SJSA1 (cell line): ENCODE results near the gene FBXO24. TPM values are rescaled to one million over a fixed set of nuclear protein-coding genes. Genes with fewer than 3 reads are reported as not detected.

Source experiments
- DNase-seq, 2 experiments: peaks; one replicate each; pipeline ENCODE4 v3.0.0-alpha.2; 2015 to 2020; ENCODE audit warnings: low spot score in 2 of 2, low read depth in 1 of 2
- H3K27ac ChIP-seq: fragments of 250-450 bp; sonication (Bioruptor Pico); 2 replicates; pipeline ENCODE4 v1.5.1; 2020; ENCODE audit warnings: mild to moderate bottlenecking, moderate library complexity
- H3K27me3 ChIP-seq: fragments of 250-450 bp; sonication (Bioruptor Pico); replicated peaks from 2 replicates; pipeline ENCODE4 v1.5.1; 2020; ENCODE audit warnings: mild to moderate bottlenecking, moderate library complexity
- H3K36me3 ChIP-seq: fragments of 250-450 bp; sonication (Bioruptor Pico); 2 replicates; pipeline ENCODE4 v1.5.1; 2020; ENCODE audit warnings: mild to moderate bottlenecking
- H3K4me1 ChIP-seq: fragments of 250-450 bp; sonication (Bioruptor Pico); replicated peaks from 2 replicates; pipeline ENCODE4 v1.6.1; 2021; ENCODE audit warnings: mild to moderate bottlenecking
- H3K4me3 ChIP-seq: fragments of 250-450 bp; sonication (Bioruptor Pico); 2 replicates; pipeline ENCODE4 v1.5.1; 2020; ENCODE audit warnings: mild to moderate bottlenecking
- H3K9me3 ChIP-seq: fragments of 250-450 bp; sonication (Bioruptor Pico); replicated peaks from 2 replicates; pipeline ENCODE4 v1.5.1; 2020; ENCODE audit warnings: mild to moderate bottlenecking
- total RNA-seq: library from RNA; depleted of rRNA; stranded (reverse); fragments of >200 nt; shearing (Covaris generic); gene quantifications from 2 replicates; pipeline ENCODE4 v1.2.3, GENCODE V29; 2014

FBXO24 gene
- total RNA-seq, 1 experiment from 2014 or later, result 0.13 TPM

DNA sequence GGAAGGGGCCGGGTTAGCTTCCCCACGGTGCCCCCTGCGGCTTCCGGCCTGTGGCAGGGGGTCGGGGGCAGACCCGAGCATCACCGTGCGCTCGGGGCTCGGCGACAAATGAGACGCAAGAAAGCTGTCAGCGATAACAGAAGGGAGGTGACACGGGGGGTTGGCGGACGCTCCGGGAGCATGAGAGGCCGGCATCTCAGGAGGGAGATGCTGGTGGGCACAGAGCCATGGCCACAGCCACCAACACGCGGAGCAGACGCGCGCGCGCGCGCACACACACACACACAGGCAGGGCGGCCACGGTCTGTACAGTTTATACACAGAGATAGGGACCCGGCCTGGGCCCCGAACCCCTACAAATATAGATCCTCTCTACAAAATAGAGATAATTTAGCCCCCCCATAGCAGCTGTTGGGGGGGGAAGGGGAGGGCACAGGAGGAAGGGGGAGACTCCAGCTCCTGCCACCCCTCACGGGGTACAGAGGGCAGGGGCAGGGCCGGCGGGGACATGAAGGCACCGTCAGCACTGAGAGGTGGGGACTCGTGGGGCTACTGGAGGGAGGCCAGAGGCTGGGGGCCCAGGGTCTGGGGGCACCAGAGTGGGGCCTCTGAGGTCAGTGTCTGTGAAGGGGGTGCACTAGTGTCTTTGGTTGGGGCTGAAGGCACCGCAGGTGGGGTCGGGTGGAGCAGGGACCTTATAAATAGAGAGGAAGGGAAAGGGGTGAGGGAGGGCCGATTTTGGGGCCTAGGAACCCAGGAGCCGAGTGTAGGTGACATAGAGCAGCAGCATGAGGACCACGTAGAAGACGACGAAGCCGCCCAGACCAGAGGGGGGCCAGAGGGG is 11.5 kb upstream of the FBXO24 start:
- Histone ChIP-seq H3K4me3 (no peak overlapping the region), H3K9me3 (0 out of 2 replicates have a peak, but pooled peaks cover 3% of the 10 kb centered on the region), H3K27ac (no peak overlapping the region), H3K4me1 (peaks cover 10% of the 10 kb centered on the region), H3K36me3 (peaks cover 57% of the 10 kb centered on the region), H3K27me3 (peaks cover 10% of the 10 kb centered on the region)
- no peak for DNase-seq

DNA sequence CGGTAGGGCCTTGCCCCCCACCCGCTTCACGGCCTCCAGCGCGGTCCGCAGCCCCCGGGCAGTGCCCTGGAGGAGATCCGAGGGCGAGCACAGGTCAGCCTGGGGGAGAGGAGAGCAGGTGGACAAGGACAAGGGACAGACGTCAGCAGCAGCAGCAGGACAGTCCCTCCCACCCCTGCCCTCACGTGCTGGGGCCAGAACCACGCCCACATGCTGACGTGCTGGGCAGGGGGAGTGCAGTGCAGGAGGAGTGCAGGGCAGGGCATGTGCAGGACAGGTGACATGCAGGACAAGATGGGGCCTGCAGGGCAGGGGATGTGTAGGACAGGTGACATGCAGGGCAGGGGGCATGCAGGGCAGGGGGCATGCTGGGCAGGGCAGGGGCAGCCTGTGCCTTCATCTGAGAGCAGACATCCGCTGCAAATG is 10.9 kb upstream of the FBXO24 start:
- Histone ChIP-seq H3K27ac (no peak overlapping the region), H3K4me3 (no peak overlapping the region), H3K27me3 (peaks cover 3% of the 10 kb centered on the region), H3K9me3 (no peaks in the 10 kb centered on the region), H3K4me1 (peaks cover 4% of the 10 kb centered on the region), H3K36me3 (peaks cover 63% of the 10 kb centered on the region)
- DNase-seq, result no peak

DNA sequence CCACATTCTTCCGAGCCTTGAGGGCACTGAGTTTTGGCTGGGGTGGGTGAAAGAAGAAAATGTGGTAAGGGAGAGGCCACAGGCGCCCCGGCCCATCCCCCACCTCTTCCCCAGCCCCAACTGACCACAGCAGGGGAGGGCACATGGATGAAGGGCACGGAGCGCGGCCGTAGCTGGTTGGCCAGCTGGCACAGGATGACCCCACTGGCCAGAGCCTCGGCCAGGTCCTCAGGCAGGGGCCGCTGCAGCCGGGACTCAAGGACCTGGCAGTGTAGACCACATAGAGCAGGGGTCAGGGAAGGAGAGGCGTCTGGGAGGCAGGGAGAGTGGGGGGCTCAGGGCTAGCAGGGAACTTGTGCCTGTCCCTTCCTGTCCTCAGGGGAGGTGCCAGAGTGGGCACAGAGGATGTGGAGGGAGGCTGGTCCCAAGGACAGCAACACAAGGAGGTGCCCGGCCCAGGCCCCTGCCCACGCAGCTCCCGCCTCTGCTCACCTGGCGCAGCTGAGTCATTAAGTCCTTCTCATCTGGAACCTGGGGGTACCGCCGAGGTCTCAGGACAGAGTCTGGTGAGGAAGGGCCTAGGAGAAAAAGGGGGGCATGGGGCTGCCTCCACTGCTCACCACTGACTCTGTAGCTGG is 10.3 kb upstream of the FBXO24 start:
- Histone ChIP-seq H3K4me1 (no peaks in the 10 kb centered on the region), H3K4me3 (no peak overlapping the region), H3K9me3 (no peaks in the 10 kb centered on the region), H3K27me3 (no peaks in the 10 kb centered on the region; the same call in 1 of the 2 replicates), H3K36me3 (peaks cover 70% of the 10 kb centered on the region), H3K27ac (no peak overlapping the region)
- no peak for DNase-seq

DNA sequence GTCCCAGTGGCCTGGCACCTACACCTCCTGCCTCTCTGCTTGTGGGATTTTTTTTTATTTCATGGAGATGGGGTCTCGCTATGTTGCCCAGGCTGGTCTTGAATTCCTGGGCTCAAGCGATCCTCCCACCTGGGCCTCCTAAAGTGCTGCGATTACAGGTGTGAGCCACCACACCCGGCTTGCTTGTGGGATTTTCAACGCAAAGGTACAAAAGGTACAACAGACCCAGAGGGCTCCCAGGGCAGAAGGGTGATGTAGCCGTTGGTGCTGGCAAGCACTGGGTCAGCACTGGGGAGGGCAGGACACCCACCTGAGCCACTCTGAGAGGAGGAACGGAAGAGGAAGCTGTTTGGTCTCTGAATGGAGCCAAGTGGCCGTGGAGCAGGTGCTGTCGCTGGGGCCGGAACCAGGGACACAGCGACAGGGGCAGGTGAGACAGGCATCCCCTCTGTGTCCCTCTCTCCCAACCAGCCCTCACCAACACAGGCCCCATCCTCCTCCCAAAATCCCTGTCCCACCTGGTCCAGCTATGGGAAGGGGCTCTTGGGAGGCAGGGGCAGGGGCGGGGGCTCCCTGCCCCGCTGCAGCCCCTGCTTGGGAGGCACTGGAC is 9.6 kb upstream of the FBXO24 start:
- no peak overlapping the region for H3K27ac ChIP-seq
- peaks cover 76% of the 10 kb centered on the region for H3K36me3 ChIP-seq
- H3K4me3 ChIP-seq, result no peak overlapping the region
- no peaks in the 10 kb centered on the region for H3K27me3 ChIP-seq
- DNase-seq, result no peak
- H3K9me3 ChIP-seq, result no peaks in the 10 kb centered on the region
- H3K4me1 ChIP-seq, result no peaks in the 10 kb centered on the region

DNA sequence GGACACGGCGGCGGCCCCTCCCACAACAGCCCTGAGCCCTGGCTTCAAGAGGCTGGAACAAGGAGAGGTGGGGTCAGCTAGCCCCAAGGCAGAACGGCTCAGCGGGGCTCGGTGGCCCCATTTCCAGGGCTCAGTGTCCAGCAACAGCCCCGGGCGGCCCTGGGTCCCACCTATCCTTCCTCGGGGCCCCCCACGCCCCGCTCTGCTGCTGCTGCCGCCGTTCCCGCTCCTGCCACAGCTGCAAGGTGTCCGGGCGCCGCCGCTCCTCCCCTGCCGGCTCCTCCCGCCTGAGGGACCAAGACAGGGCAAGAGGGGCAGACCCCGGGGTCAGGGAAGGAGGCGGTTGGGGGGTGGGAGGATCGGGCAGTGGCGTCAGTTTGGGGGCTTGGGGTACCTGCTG is 9.0 kb upstream of the FBXO24 start:
- H3K4me1 ChIP-seq, result no peaks in the 10 kb centered on the region
- DNase-seq, result no peak
- H3K36me3 ChIP-seq, result peaks cover 82% of the 10 kb centered on the region
- H3K27ac ChIP-seq, result no peak overlapping the region
- no peak overlapping the region for H3K4me3 ChIP-seq
- H3K27me3 ChIP-seq, result no peaks in the 10 kb centered on the region
- no peaks in the 10 kb centered on the region for H3K9me3 ChIP-seq

DNA sequence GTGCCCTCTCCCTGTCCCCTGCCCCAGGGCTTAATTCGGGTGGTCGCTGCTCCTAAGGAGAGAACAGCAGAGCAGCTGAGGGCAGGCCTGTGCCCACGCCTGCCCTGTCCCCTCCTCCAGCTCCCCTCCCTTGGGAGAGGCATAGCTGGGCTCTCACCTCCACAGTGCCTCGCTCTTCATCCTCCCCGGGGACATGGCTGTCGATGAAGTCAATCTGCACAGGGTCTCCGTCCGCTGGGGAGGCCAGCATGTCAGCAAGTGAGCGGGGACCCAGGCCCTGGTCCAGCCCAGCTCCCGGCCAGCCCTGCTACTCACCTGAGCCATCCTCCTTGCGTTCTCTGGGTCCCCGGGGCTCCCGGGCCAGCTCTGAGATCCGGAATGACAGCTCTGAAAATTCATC is 8.6 kb upstream of the FBXO24 start:
- H3K9me3 ChIP-seq, result no peaks in the 10 kb centered on the region
- no peak overlapping the region for H3K27ac ChIP-seq
- H3K27me3 ChIP-seq, result no peaks in the 10 kb centered on the region
- H3K36me3 ChIP-seq, result peaks cover 86% of the 10 kb centered on the region
- no peak overlapping the region for H3K4me3 ChIP-seq
- no peaks in the 10 kb centered on the region for H3K4me1 ChIP-seq
- no peak for DNase-seq

DNA sequence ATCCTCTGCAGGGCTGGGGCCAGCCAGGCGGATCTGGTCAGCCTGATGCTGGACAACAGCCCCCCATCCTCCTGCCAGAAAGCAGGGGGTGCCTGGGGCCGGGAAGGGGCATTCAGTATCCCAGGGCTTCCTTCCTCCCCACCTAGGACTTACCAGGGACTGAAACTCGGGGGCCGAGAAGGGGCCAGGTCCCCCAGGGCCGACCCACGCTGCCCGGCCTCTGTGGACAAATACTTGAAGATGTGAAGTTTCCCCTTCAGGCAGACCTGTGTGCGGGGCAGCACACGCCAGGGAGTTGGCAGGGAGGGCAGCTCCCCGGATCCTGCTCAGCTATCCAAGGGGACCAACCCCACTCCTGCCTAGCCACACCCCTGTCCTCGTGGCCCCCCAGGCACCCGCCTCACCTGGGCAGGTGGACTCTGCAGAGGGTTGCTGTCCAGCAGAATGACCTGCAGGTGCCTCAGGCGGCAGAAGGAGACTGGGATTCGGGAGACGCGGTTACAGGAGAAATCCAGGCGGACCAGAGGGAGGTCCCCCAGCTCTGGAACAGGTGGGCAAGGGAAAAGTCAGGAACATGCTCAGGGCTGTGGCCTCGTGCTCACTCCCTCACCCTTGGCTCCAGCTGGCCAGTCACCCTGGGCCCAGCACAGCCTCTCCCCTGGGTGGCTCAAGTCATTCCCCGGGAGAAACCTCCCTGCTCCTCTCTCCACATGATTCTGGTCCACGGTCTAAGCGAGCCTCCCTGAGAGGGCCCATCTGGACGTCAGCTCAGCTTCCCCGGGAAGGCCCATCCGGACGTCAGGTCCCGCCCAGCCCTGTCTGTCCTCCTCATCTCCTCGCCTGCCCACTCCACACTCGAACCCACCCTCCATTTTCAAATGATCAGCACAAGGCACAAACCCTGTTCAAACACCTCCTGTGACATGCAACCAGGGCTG is 7.6 kb upstream of the FBXO24 start:
- DNase-seq, result no peak
- H3K9me3 ChIP-seq, result no peaks in the 10 kb centered on the region
- H3K36me3 ChIP-seq, result peaks cover 93% of the 10 kb centered on the region
- H3K4me3 ChIP-seq, result no peak overlapping the region
- no peaks in the 10 kb centered on the region for H3K4me1 ChIP-seq
- H3K27me3 ChIP-seq, result no peaks in the 10 kb centered on the region
- no peak overlapping the region for H3K27ac ChIP-seq

DNA sequence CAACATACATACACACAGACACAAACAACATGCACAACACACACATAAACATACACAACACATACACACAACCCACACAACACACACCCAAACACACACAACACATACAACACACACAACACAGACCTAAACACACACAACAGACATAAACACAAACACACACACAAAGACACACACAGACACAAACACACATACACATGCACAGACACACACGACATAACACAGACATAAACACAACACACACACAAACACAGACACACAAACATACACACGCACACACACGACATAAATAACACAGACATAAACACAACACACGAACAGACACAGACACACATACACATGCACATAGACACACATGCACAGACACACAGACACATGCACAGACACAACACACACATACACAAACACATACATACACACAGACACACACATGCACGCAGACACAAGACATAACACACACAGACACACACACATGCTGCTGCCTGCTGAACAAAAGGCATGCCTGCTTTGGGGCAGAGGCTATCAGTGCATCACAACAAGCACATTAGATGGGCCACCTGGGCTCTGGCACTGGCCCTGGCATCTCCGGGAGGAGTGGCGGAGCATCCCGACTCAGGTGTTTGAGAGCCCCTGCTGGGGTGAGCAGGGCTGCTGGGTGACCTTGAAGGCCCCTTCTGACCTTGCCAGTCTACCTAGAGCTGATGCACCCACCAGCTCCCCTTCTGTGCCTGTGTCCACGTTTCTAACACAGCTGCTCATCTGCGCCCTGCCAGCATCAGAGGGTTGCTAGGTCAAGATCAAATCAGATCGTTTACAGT is 5.5 kb upstream of the FBXO24 start:
- no peak for DNase-seq
- Histone ChIP-seq H3K27me3 (no peaks in the 10 kb centered on the region), H3K27ac (no peak overlapping the region), H3K9me3 (no peaks in the 10 kb centered on the region), H3K4me1 (peaks cover 10% of the 10 kb centered on the region), H3K4me3 (no peak overlapping the region), H3K36me3 (peaks cover 81% of the 10 kb centered on the region)

DNA sequence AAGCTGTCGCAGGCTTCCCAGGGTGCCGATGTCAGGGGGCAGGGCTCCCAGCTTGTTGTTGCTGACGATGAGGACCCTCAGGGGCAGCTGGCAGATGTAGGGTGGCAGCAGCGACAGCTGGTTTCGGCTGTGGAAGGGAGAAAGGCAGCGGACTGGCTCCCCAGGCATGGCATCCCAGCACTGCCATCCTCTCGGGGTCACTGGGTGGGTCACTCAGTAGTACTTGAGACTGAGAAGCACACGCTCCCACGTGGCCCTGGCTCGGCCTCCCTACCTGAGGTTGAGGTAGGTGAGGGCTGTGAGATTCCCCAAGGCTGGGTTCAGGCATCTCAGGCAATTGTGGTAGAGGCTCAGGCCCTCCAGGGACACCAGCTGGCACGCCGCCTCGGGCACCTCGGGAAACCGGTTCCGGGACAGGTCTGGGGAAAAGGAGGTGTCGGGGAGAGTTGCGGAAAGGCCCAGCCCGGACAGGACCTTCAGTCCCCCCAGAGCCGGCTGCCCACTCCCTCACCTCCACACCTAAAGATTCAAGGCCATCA is 4.0 kb upstream of the FBXO24 start:
- peaks cover 70% of the 10 kb centered on the region for H3K36me3 ChIP-seq
- no peak overlapping the region for H3K27ac ChIP-seq

DNA sequence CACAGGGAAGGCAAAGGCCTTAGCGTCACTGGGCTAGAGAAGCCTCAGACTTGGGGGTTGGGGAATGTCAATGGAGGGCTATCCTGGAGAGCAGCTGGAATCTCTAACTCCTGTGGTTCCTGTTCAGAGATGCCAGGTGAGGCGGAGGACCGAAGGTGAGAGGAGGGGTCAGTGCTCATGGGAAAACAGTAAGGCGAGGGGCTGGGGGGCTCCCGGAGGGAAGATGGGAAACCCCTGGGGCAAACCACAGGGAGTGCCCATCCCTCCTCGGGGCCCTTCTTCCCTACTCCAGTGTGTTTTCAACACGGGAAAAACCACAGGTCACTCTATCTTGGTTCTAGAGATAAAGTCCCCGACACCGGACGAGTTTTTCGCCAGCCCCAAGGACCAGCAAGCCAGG is 3.5 kb upstream of the FBXO24 start:
- Histone ChIP-seq H3K4me1 (peaks cover 10% of the 10 kb centered on the region), H3K27me3 (no peaks in the 10 kb centered on the region), H3K27ac (no peak overlapping the region), H3K36me3 (peaks cover 64% of the 10 kb centered on the region), H3K4me3 (no peak overlapping the region), H3K9me3 (no peaks in the 10 kb centered on the region)
- DNase-seq, result no peak

More for the DNA sequence above, 4.0 kb upstream of the FBXO24 start:
- Histone ChIP-seq H3K4me3 (no peak overlapping the region), H3K27me3 (no peaks in the 10 kb centered on the region), H3K4me1 (peaks cover 10% of the 10 kb centered on the region), H3K9me3 (no peaks in the 10 kb centered on the region)
- DNase-seq, result no peak

DNA sequence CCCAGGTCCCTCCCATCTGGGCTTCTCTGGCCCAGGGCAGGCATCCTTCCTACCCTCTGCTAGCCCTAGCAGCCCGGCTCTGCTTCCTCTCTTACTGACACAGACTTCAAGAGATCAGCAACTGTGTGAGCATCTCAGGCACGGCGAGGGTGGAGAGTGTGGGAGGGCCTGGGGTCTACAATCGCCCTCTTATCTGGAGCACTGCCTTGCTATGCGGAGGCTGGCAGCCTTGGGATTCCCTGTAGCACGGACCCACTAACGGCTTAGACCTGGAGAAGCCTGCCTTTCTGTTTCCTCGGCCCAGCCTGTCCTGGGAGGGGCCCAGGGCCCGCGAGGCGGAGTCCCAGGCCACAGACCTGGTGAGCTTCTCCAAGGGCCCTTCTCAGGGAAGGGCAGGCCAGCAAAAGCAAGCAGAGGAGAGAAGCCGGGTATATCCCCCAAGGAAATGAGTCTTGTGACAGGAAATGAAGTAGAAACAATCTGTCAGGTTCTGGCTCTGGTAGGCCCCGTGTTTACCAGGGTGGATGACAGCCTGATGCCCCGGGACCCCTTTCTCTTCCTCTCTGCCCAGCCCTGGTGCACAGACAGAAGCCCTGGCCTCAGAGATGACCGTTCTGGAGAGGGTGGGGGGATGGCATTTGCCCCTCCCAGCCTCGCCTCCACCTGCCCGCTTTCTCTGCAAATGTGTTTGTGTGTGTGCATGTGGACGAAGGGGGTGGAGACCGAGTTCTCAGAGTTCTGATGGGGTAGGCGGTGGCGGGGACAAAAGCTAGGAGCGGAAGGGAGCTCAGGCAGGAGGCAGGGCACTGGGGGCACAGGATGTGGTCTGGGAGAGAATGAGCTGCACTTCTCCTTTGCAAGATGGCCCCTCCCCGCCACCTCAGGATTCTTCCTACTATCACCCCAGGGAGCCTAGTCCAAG is 2.7 kb upstream of the FBXO24 start:
- Histone ChIP-seq H3K9me3 (no peaks in the 10 kb centered on the region), H3K27me3 (no peaks in the 10 kb centered on the region), H3K27ac (no peak overlapping the region), H3K4me3 (no peak overlapping the region), H3K36me3 (peaks cover 57% of the 10 kb centered on the region), H3K4me1 (peaks cover 10% of the 10 kb centered on the region)
- no peak for DNase-seq
